WTC11 (cell line): ENCODE results near the gene POMC. TPM values are rescaled to one million over a fixed set of nuclear protein-coding genes. Genes with fewer than 3 reads are reported as not detected.

Experiments
- ATAC-seq: fragments of 200-7000 bp; cut with Tn5 transposase; 2 replicates; pipeline ENCODE4 v1.10.0; 2021; ENCODE audit warnings: mild to moderate bottlenecking, moderate library complexity
- CTCF ChIA-PET: fragments of 300-600 bp; sonication (Branson Sonifier 250); formaldehyde crosslinking; loops from one replicate; lab custom pipeline; 2021; ENCODE audit warnings: antibody characterized with exemption; lab: Charles Lee
- POLR2A ChIA-PET: fragments of 350-600 bp; sonication (Branson Sonifier 250); formaldehyde crosslinking; loops from one replicate; lab custom pipeline; 2021; ENCODE audit warnings: antibody characterized with exemption; lab: Charles Lee
- DNase-seq: peaks from one replicate; pipeline ENCODE4 v3.0.0; 2021; ENCODE audit warnings: low spot score
- H3K27ac Mint-ChIP-seq: 2 replicates; pipeline ENCODE4 v1.8.0; 2021; ENCODE audit warnings: mixed read lengths
- H3K27me3 Mint-ChIP-seq: 2 replicates; pipeline ENCODE4 v1.8.0; 2021; ENCODE audit warnings: low read depth, mild to moderate bottlenecking, moderate library complexity, mixed read lengths
- H3K36me3 Mint-ChIP-seq: 2 replicates; pipeline ENCODE4 v1.8.0; 2021; ENCODE audit warnings: mixed read lengths
- H3K4me1 Mint-ChIP-seq: 2 replicates; pipeline ENCODE4 v1.8.0; 2022; ENCODE audit warnings: mixed read lengths
- H3K4me3 Mint-ChIP-seq: 2 replicates; pipeline ENCODE4 v1.8.0; 2021; ENCODE audit warnings: mild to moderate bottlenecking, moderate library complexity, mixed read lengths
- H3K9me3 Mint-ChIP-seq: 2 replicates; pipeline ENCODE4 v1.8.0; 2021; ENCODE audit warnings: mixed read lengths
- AR ChIP-seq: fragments of 250-450 bp; sonication (Bioruptor Pico); IDR thresholded peaks from 2 replicates; pipeline ENCODE4 v1.9.0; 2021; ENCODE audit warnings: mild to moderate bottlenecking
- ATF6 ChIP-seq: sonication (generic); formaldehyde crosslinking; IDR thresholded peaks from 2 replicates; pipeline ENCODE4 v1.8.1; 2023; ENCODE audit warnings: mild to moderate bottlenecking, missing genetic modification reagents
- CBFB ChIP-seq: sonication (generic); formaldehyde crosslinking; IDR thresholded peaks from 2 replicates; pipeline ENCODE4 v1.8.1; 2022; ENCODE audit warnings: mild to moderate bottlenecking, low read depth, missing genetic modification reagents
- ELF4 ChIP-seq: sonication (generic); formaldehyde crosslinking; IDR thresholded peaks from 2 replicates; pipeline ENCODE4 v1.8.1; 2022; ENCODE audit warnings: low read depth, mild to moderate bottlenecking, moderate library complexity, missing genetic modification reagents
- EMX1 ChIP-seq: fragments of 250-450 bp; sonication (Bioruptor Pico); IDR thresholded peaks from 2 replicates; pipeline ENCODE4 v1.8.0; 2021; ENCODE audit warnings: mild to moderate bottlenecking
- HMGA2 ChIP-seq: fragments of 250-450 bp; sonication (Bioruptor Pico); IDR thresholded peaks from 2 replicates; pipeline ENCODE4 v1.4.0; 2021; ENCODE audit warnings: mild to moderate bottlenecking, moderate library complexity
- HMGXB4 ChIP-seq: sonication (generic); formaldehyde crosslinking; IDR thresholded peaks from 2 replicates; pipeline ENCODE4 v1.8.1; 2023; ENCODE audit warnings: mild to moderate bottlenecking, moderate library complexity, missing genetic modification reagents
- KAT7 ChIP-seq: sonication (generic); formaldehyde crosslinking; IDR thresholded peaks from 2 replicates; pipeline ENCODE4 v1.8.1; 2023; ENCODE audit warnings: missing genetic modification reagents, mild to moderate bottlenecking, borderline replicate concordance
- MAX ChIP-seq: sonication (generic); formaldehyde crosslinking; IDR thresholded peaks from 2 replicates; pipeline ENCODE4 v1.8.0; 2022; ENCODE audit warnings: mild to moderate bottlenecking, missing genetic modification reagents
- MLX ChIP-seq: sonication (generic); formaldehyde crosslinking; IDR thresholded peaks from 2 replicates; pipeline ENCODE4 v1.8.1; 2023; ENCODE audit warnings: mild to moderate bottlenecking, missing genetic modification reagents, moderate library complexity
- MXD4 ChIP-seq: fragments of 250-450 bp; sonication (Bioruptor Pico); IDR thresholded peaks from 2 replicates; pipeline ENCODE4 v1.8.0; 2021; ENCODE audit warnings: mild to moderate bottlenecking, moderate library complexity, borderline replicate concordance
- PRRX2 ChIP-seq: fragments of 250-450 bp; sonication (Bioruptor Pico); IDR thresholded peaks from 2 replicates; pipeline ENCODE4 v1.8.0; 2021; ENCODE audit warnings: mild to moderate bottlenecking
- RELA ChIP-seq: sonication (generic); formaldehyde crosslinking; IDR thresholded peaks from 2 replicates; pipeline ENCODE4 v1.8.1; 2022; ENCODE audit warnings: missing genetic modification reagents, mild to moderate bottlenecking, borderline replicate concordance
- RORB ChIP-seq: fragments of 250-450 bp; sonication (Bioruptor Pico); IDR thresholded peaks from 2 replicates; pipeline ENCODE4 v1.9.0; 2021; ENCODE audit warnings: mild to moderate bottlenecking
- SOX15 ChIP-seq: fragments of 250-450 bp; sonication (Bioruptor Pico); IDR thresholded peaks from 2 replicates; pipeline ENCODE4 v1.9.0; 2021; ENCODE audit warnings: mild to moderate bottlenecking
- TEAD4 ChIP-seq: sonication (generic); formaldehyde crosslinking; IDR thresholded peaks from 2 replicates; pipeline ENCODE4 v1.8.0; 2022; ENCODE audit warnings: mild to moderate bottlenecking, missing genetic modification reagents
- USF1 ChIP-seq: sonication (generic); formaldehyde crosslinking; IDR thresholded peaks from 2 replicates; pipeline ENCODE4 v1.8.0; 2022; ENCODE audit warnings: mild to moderate bottlenecking, missing genetic modification reagents
- ZNF121 ChIP-seq: sonication (generic); formaldehyde crosslinking; IDR thresholded peaks from 2 replicates; pipeline ENCODE4 v1.8.0; 2023; ENCODE audit warnings: missing genetic modification reagents
- ZNF138 ChIP-seq: sonication (generic); formaldehyde crosslinking; conservative IDR thresholded peaks from 2 replicates; pipeline ENCODE4 v1.8.1; 2022; ENCODE audit warnings: mild to moderate bottlenecking, moderate library complexity, missing genetic modification reagents
- ZNF219 ChIP-seq: sonication (generic); formaldehyde crosslinking; IDR thresholded peaks from 2 replicates; pipeline ENCODE4 v1.8.0; 2023; ENCODE audit warnings: missing genetic modification reagents, mild to moderate bottlenecking, borderline replicate concordance
- ZNF425 ChIP-seq: fragments of 250-450 bp; sonication (Bioruptor Pico); conservative IDR thresholded peaks from 2 replicates; pipeline ENCODE4 v1.9.0; 2021; ENCODE audit warnings: mild to moderate bottlenecking
- ZNF671 ChIP-seq: fragments of 250-450 bp; sonication (Bioruptor Pico); IDR thresholded peaks from 2 replicates; pipeline ENCODE4 v1.8.0; 2021; ENCODE audit warnings: mild to moderate bottlenecking
- total RNA-seq: library from RNA; stranded (reverse); gene quantifications from 3 replicates; pipeline ENCODE4 v1.2.3, GENCODE V29; 2021
- TF ChIP-seq, protein P1 (sequence below): sonication (generic); formaldehyde crosslinking; IDR thresholded peaks from 2 replicates; pipeline ENCODE4 v1.8.1; 2022; ENCODE audit warnings: missing genetic modification reagents, borderline replicate concordance

POMC gene
- total RNA-seq, 1 experiment from 2014 or later = 3.2 TPM

- no peak for TF ChIP-seq USF1 (CRISPR knock-in tag)
- no peak for TF ChIP-seq TEAD4 (CRISPR knock-in tag)
- no peak for TF ChIP-seq SOX15 (CRISPR knock-in tag)
Observed at GRCh38 chr2:25174192-25174861, 5.9 kb upstream of the POMC start (continued).

GRCh38 chr2:25173719-25174118 is 5.3 kb upstream of the POMC start:
- H3K4me3 Mint-ChIP-seq = no peak overlapping the region
- no peaks in the 10 kb centered on the region for H3K36me3 Mint-ChIP-seq
- H3K9me3 Mint-ChIP-seq = no peaks in the 10 kb centered on the region
- no peak overlapping the region for H3K27ac Mint-ChIP-seq
- POLR2A ChIA-PET = no interaction called here
- no peak for TF ChIP-seq ZNF425
- TF ChIP-seq EMX1 (CRISPR knock-in tag) = no peak
- no peak for TF ChIP-seq ZNF219 (CRISPR knock-in tag)
- TF ChIP-seq ZNF671 (CRISPR knock-in tag) = no peak
- no peak for TF ChIP-seq PRRX2 (CRISPR knock-in tag)
- no peak for TF ChIP-seq RELA
- no peak for TF ChIP-seq MAX (CRISPR knock-in tag)
- no peak for TF ChIP-seq ATF6
- TF ChIP-seq KAT7 (CRISPR knock-in tag) = no peak
- no peak for TF ChIP-seq ZNF138 (CRISPR knock-in tag)
- TF ChIP-seq RORB = no peak
- no peak for TF ChIP-seq HMGXB4
- DNase-seq (no peak), ATAC-seq (no peak)
- peaks cover 9% of the 10 kb centered on the region for H3K4me1 Mint-ChIP-seq
- peaks cover 29% of the 10 kb centered on the region for H3K27me3 Mint-ChIP-seq
- CTCF ChIA-PET = no interaction called here

DNA sequence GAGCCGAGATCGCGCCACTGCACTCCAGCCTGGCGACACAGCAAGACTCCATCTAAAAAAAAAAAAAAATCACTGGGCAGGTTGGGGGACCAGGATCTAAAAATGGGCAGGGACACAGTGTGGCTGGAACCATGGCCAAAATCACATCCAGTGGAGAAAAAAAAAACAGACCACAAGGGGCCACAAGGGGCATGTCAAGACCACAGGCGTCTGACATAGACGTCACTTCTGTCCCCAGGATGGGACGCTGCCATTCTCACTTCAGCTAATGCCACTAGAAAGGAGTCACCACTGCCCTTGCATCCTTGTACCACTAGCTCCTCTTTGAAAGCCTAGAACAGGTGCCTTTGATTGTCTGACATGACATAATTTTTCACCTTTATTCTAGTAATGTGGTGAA is 2.5 kb upstream of the POMC start:
- Mint-ChIP-seq H3K27me3 (peaks cover 57% of the 10 kb centered on the region), H3K9me3 (no peaks in the 10 kb centered on the region), H3K27ac (no peak overlapping the region), H3K4me1 (peaks cover 9% of the 10 kb centered on the region), H3K4me3 (no peak overlapping the region), H3K36me3 (no peaks in the 10 kb centered on the region)
- ChIA-PET POLR2A (no interaction called here), CTCF (interaction anchor here (1.0 to 1.5 kb wide), 2 partner anchors 30 to 177 kb away, joined by 3 read pairs; no protein-coding TSS in a partner anchor)
- no peak for ATAC-seq
- DNase-seq = no peak
- TF ChIP-seq RELA (no peak), HMGA2 (no peak), CBFB (no peak), ELF4 (no peak), AR (CRISPR knock-in tag) (no peak), MLX (CRISPR knock-in tag) (no peak), ZNF121 (CRISPR knock-in tag) (no peak), MXD4 (no peak)
- TF ChIP-seq, protein P1, sequence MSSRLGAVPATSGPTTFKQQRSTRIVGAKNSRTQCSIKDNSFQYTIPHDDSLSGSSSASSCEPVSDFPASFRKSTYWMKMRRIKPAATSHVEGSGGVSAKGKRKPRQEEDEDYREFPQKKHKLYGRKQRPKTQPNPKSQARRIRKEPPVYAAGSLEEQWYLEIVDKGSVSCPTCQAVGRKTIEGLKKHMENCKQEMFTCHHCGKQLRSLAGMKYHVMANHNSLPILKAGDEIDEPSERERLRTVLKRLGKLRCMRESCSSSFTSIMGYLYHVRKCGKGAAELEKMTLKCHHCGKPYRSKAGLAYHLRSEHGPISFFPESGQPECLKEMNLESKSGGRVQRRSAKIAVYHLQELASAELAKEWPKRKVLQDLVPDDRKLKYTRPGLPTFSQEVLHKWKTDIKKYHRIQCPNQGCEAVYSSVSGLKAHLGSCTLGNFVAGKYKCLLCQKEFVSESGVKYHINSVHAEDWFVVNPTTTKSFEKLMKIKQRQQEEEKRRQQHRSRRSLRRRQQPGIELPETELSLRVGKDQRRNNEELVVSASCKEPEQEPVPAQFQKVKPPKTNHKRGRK (CRISPR knock-in tag) = no peak
